ENCODE measurements around the gene UNC45A. TPM values are rescaled to one million over a fixed set of nuclear protein-coding genes. Genes with fewer than 3 reads are reported as not detected.

The UNC45A gene, protein sequence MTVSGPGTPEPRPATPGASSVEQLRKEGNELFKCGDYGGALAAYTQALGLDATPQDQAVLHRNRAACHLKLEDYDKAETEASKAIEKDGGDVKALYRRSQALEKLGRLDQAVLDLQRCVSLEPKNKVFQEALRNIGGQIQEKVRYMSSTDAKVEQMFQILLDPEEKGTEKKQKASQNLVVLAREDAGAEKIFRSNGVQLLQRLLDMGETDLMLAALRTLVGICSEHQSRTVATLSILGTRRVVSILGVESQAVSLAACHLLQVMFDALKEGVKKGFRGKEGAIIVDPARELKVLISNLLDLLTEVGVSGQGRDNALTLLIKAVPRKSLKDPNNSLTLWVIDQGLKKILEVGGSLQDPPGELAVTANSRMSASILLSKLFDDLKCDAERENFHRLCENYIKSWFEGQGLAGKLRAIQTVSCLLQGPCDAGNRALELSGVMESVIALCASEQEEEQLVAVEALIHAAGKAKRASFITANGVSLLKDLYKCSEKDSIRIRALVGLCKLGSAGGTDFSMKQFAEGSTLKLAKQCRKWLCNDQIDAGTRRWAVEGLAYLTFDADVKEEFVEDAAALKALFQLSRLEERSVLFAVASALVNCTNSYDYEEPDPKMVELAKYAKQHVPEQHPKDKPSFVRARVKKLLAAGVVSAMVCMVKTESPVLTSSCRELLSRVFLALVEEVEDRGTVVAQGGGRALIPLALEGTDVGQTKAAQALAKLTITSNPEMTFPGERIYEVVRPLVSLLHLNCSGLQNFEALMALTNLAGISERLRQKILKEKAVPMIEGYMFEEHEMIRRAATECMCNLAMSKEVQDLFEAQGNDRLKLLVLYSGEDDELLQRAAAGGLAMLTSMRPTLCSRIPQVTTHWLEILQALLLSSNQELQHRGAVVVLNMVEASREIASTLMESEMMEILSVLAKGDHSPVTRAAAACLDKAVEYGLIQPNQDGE
- 10 to 100 TPM; 67.9 to 68.9 TPM for total RNA-seq

DNA sequence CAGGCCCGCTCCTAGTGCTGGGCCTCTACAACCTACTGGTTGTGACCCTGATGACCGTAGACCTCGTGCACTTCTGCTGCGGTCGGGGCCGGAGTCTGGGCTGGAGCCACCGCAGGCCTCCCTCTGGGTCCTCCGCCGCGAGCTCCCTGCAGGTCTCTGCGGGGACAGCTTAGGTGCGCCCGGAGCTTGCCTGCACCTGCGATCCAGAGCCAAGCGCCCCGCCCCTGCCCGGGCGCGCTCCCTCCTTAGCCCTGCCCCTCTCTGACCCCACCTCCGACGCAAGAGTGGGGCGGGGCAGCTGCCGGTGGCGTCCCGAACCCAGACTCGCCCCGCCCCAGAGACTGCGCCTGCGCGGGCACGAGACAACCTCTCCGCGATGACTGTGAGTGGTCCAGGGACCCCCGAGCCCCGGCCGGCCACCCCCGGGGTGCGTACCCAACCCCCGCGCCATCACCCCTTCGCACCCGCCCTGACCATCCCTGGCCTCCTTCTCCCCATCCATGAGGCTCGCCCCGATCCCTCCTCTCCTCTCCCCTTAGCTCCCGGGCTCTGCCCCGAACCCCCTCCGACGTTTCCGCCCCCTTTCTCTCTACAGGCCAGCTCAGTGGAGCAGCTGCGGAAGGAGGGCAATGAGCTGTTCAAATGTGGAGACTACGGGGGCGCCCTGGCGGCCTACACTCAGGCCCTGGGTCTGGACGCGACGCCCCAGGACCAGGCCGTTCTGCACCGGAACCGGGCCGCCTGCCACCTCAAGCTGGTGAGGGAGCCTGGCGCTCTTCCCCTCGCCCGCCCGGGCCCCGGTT, at the start of gene UNC45A:
UNC45A (plus strand) TSS at position 337 of the 803 bp plus-strand sequence; CDS start at position 377, 40 bp downstream.

DNA sequence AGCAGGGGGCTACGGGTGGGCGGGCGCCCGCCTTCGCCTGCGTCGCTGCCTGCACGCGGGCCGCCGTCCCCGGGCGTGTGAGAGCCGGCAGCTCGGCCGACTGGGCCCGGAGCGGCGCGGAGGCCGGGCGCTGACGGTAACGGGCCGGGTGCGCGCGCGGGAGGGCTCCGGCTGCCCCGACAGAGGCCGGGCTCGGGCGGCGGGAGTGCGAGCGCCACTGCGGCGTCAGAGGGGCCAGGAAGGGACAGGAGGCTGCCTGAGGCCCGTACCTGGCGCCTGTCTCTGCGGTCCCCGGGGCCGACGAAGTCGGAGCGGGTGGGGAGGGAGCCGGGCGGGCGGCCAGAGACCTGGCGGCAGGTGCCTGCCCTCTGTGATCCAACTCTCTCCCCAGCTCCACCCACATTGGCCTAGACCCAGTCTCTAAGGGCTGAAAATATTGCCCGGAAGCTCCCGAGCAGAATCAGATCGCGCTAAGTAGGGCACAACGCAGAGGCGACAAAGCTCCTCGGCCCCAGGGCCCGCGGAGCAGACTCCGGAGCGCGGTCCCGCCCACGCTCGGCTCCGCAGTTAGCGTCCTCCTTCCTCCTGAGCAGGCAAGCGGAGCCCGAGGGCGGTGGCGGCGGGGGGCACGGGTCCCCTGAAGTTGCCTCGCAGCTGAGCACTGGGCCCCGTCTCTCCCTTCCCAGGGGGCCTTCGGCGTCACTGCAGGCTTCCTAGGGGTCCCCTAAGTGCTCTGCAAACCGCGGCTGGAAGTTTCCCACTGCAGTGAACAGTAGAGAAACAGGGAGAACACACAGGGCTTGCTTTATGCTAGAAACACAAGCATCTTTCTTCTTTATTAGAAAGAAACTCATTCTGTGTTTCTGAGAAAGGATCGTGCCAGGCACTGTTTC, 32.0 kb upstream of the UNC45A start, which contains the start of gene MAN2A2:
MAN2A2 (plus strand) TSS at position 463 of the 893 bp plus-strand sequence. CDS start 906 bp downstream, outside the sequence.

DNA sequence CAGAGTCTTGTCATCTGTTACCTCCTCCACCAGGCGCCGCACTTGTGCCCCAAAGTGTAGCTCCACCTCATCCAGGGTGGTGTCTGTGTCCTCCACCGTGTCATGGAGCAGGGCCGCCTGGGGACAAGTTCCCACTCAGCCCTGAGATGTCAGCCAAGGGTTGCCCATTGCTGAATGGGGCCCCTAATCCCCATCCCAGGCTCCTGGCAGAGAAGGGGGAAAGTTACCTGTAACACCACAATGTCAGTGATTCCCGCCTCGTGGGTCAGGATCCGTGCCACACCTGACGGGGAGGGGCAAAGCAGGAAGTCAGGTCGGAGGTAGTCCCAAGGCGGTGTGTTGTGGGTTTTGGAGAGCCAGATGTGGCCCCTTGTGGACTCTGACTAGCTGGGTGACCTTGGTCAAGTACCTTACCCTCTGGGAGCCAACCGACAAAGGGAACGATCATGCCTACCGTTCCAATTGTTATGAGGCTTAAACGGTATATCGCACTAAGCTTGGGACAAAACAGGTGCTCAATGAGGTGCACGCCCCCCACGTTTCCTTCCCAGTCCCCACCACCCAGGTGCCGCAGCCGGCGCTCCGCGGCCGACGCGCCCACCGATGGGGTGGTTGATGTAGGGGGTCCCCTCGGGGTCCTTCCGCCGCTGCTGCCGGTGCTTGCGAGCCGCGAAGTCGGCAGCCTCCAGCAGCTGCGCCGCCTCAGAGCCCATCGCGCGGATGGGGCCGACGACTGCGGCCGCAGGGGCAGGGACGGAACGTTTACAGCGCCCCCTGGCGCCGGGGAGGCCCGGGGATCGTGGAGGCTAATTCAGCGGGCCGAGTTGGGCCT, 3.0 kb upstream of the UNC45A start, which contains the start of gene HDDC3:
HDDC3 (minus strand) TSS at position 722 of the 832 bp plus-strand sequence; CDS start at position 713, 9 bp downstream.

DNA sequence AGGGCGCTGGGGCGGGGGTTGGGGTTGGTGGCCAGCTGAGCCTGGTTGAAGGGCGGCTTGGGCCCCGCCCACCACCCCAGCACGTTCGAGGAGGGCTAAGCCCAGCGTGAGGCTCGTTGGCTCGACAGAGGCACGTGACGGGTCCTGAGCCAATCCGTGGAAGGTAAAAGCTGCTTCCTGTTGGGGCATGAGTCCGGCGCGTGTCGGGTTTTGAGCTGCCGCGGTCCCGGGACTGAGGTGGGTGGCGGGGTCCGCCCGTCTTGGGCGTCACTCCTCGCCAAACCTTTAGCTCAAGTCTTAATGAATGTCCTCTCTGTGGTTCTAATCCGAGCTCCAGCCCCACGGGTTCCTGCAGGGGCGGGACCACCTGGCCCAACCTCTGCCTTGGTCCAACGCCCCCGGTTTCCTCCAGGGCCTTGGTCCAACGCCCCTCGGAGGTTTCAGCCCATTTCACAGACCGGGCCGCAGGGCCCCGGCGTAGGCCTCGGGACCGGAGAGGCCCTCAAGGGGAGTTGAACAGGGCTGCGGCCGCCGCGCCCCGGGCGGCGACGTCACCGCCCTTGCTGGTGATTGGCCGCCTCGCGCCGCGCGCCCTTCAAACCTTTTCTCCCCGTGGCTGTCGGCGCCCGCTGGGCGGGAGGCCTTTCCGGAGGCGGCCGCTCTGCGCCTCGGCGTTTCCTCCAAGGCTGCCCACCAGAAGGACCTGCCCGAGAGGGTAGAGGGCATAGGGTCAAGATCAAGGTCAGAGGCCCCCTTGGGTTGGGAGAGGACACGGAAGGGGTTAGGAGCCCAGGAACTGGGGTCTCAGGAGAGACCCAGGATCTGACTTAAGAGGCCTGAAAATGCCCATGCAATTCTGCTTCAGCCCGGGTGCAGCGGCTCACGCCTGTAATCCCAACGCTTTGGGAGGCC, 19.9 kb downstream of the UNC45A start, which contains the start of gene RCCD1:
RCCD1 (plus strand) TSS at position 173 of the 912 bp plus-strand sequence. CDS start 1,851 bp downstream, outside the sequence.

DNA sequence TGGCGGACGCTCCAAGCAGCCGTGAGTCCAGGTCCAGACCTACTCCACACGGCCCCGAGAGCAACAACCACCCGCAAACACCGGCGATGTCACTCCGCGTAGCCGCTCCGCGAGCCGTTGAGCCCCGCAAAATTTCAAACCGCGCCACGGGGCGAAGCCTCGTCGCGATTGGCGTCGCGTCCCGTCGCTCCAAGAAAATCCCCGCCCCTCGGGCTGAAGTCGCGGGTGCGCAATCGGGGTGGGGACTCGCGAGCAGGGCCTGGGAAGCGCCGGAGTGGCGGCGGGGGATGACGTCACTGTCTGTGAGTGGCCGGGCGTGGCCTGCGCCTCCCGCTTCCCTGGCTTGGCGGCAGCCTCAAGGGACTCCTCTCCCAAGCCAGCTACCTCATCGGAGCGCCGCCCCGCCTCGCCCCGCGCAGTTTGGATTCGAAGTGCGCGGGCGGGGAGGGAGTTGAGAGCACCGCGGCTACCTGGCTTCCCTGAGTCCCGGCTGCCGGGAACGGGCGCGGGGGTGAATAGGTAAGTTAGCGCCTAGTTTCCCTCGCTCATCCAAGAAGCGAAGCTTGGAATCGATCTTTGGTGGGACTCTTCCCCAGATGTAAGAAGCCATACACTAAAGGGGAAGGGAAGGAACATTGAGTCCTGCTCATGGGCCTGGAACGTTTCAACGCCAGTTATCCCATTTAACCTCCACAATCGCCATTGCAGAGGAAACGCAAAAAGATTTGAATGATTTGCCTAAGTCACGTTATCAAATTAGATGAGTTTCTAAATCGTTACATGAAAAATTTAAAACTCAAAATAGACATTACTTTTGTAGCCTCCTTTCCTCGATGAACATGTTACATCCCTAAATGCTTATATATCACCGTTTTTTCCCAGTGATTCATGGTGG, 59.6 kb downstream of the UNC45A start, which contains the start of gene PRC1:
PRC1 (minus strand) TSS at position 119 of the 895 bp plus-strand sequence; CDS start at position 1, 118 bp downstream.

Other genes starting within 250 kb of the UNC45A start
- gene BLM, start 217.9 kb upstream of the UNC45A start, total RNA-seq, result 10 to 100 TPM; 31.2 to 33.6 TPM
- gene FURIN, start 66.7 kb upstream of the UNC45A start, total RNA-seq, result 100 to 1,000 TPM; 122 to 123 TPM
- 10 to 100 TPM in 1 of 2 experiments, 1 to 10 TPM in 1; 8.2 to 12.9 TPM for gene FES, start 50.8 kb upstream of the UNC45A start, total RNA-seq
- gene MAN2A2, start 32.0 kb upstream of the UNC45A start, total RNA-seq, result 100 to 1,000 TPM; 100 to 103 TPM
- gene HDDC3, start 2.7 kb upstream of the UNC45A start, total RNA-seq, result 10 to 100 TPM; 28.5 to 29.2 TPM
- gene RCCD1, start 19.6 kb downstream of the UNC45A start, total RNA-seq, result 10 to 100 TPM; 26.7 to 27.8 TPM
- gene PRC1, start 59.2 kb downstream of the UNC45A start, total RNA-seq, result 100 to 1,000 TPM; 111 to 127 TPM
- 10 to 100 TPM; 18.1 to 18.4 TPM for gene VPS33B, start 87.3 kb downstream of the UNC45A start, total RNA-seq
- under 1 TPM; 0.18 to 0.26 TPM for gene SV2B, start 165.0 kb downstream of the UNC45A start, total RNA-seq